Measurements from ENCODE around the gene EPHB2.

DNA sequence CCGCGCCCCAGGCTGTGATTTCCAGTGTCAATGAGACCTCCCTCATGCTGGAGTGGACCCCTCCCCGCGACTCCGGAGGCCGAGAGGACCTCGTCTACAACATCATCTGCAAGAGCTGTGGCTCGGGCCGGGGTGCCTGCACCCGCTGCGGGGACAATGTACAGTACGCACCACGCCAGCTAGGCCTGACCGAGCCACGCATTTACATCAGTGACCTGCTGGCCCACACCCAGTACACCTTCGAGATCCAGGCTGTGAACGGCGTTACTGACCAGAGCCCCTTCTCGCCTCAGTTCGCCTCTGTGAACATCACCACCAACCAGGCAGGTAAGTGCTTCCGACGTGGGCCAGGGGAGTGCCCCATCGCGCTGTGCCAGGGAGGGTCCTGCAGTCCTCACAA lies 154.2 kb downstream of the EPHB2 start:
- TF ChIP-seq, protein P1, sequence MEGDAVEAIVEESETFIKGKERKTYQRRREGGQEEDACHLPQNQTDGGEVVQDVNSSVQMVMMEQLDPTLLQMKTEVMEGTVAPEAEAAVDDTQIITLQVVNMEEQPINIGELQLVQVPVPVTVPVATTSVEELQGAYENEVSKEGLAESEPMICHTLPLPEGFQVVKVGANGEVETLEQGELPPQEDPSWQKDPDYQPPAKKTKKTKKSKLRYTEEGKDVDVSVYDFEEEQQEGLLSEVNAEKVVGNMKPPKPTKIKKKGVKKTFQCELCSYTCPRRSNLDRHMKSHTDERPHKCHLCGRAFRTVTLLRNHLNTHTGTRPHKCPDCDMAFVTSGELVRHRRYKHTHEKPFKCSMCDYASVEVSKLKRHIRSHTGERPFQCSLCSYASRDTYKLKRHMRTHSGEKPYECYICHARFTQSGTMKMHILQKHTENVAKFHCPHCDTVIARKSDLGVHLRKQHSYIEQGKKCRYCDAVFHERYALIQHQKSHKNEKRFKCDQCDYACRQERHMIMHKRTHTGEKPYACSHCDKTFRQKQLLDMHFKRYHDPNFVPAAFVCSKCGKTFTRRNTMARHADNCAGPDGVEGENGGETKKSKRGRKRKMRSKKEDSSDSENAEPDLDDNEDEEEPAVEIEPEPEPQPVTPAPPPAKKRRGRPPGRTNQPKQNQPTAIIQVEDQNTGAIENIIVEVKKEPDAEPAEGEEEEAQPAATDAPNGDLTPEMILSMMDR (IDR thresholded peaks at IDR 0.05), result no peak
- TF ChIP-seq POLR2A (IDR thresholded peaks at IDR 0.05), result no peak
